GDM1 (cell line): ENCODE measurements around the gene IL15RA.
A peak's percentile ranks its signal among the peaks of the same experiment; 100 is the strongest.
"Not testable (repeated sequence)": the region's sequence is repeated elsewhere in the genome, so short reads cannot be mapped to it uniquely, and the experiment has no call there.

Experiments
- DNase-seq: peaks from one replicate; lab custom pipeline; 2025; lab: John Stamatoyannopoulos, UW

The IL15RA gene

DNA sequence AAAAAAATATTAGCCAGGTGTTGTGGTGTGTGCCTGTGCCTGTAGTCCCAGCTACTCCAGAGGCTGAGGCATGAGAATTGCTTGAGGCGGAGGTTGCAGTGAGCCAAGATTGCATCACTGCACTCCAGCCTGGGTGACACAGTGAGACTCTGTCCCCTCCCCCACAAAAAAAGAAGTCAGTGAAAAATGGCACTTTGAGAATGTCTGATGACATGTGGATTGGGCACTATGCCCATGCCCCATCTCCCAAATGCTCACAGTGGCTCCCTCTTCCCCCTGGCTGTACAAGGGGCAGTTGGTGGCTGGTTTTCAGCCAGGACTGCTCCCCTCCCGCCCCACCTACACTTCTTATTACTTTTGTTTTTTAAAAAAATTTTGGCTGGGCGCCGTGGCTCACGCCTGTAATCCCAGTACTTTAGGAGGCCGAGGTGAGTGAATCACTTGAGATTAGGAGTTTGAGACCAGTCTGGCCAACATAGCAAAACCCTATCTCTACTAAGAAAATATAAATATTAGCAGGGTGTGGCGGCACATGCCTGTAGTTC is 26.1 kb downstream of the IL15RA start:
- DNase-seq = no peak

GRCh38 chr10:5949009-5949759 is 28.2 kb downstream of the IL15RA start:
- DNase-seq = peak; percentile 37

DNA sequence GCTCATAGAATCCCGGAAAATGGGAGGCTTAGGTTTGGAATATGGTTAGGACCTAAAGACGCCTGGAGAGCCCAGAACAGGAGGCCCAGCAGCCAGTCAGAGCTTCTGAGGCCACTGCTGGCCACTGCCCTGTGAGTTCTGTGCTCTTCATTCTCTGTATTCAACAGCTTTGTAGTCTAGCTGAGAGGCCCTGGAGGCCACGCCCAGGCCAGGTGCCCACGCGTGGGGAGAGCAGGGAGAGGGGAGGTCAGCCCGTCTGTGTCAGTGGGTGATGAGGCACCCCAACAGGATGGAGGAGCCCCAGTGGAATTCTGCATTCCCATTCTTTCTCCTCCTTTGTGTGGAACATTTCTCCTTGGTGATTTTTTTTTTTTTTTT is 29.1 kb downstream of the IL15RA start:
- DNase-seq = no peak

DNA sequence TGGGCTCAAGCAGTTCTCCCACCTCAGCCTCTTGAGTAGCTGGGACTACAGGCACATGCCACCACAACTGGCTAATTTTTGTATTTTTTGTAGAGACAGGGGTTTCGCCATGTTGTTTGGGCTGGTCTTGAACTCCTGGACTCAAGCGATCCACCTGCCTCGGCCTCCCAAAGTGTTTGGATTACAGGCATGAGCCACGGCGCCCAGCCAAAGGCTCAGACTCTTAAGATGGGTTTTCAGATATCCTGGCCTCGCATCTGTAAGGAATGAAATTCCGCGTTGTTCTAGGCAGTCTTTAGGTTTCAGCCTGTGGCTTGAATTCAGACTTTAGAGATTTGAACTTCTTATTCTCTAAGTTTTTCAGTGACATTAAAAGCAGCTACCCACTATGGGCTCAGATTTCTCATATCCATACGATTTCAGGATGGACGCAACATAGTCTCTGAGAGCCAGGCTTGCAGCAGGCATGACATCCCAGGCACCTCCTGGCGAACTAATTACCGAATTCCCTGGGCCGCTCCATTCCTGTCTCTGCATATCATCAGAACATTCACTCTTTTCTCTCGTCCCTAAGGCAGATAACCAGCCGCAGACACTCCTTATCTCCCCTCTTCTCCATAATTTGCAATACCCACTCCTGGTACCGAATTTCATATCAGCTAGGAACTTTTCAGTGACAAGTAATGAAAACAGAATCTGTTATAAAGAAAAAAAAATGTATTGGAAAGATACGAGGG is 29.7 kb downstream of the IL15RA start:
- no peak for DNase-seq

DNA sequence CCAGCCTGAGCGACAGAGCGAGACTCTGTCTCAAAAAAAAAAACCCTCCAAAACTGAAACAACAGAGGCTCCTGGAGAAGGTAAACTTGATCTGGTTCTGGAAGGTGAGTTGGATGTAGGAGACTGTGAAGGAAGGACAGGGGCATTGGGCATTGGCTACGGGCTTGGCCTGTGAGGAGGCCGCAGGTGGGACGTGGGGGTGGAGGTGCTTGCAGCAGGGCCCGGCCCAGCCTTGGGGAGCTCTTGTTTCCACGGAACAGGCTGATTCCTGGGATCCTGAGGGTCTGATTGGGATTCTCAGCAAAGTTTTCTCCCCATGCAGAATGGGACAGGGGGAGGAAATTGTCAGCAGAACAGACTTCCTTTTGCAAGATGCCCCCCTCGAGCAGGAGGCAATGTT is 30.6 kb downstream of the IL15RA start:
- no peak for DNase-seq

GRCh38 chr10:5946419-5946775 is 30.9 kb downstream of the IL15RA start:
- DNase-seq = not testable (repeated sequence)

DNA sequence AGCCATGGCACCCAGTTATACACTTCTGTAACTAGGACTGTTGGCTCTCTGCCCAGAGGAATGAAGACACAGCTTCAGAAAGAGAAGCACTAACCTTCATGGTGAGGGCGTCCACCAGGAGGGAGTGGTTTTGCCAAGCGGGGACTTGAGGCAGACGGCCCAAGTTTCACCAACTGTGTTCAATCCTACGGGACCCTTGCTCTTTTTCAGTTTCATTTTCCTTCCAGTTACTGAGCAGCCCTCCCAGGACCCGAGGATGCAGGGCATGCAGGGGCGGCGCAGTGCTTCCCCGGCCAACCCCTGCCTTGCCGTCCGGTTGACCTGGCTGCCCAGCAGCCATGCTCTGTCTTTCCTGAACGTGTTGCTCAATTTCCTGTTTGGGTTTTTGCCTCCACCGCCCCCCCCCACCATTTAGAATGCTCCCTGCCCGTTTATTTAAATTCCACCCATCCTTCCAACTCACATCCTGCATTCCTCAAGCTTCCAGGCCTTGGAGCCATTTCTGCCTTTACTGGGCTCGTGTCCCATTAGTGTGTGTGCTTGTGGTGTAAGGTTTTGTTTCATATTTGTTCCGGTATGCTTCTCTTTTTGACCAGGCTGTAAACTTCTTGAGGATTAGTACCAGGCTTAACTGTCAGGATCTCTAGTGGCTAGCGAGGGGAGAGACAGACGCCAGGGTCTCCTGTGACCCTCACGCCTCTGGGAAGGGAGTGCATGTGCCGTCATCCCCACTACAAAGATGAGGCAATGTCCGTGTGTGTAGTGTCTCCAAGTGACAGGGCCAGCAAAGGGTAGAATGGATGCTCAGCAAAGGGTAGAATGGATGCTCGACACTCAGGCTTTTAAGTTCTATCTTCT is 31.6 kb downstream of the IL15RA start:
- no peak for DNase-seq

DNA sequence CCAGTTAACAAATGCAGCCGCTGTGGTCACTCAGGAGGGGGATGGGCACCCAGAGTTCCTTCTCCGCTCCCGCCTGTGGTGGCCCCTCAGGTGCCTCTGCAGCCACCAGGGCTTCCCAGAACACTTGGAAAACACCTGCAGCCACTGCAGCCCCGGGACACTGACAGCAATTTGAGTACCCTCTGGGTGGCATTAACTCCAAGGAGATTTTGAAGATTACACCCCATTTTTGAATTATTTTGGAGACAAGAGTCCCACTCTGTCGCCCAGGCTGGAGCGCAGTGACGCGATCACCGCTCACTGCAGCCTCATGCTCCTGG is 32.2 kb downstream of the IL15RA start:
- no peak for DNase-seq

GRCh38 chr10:5944389-5945189 is 32.8 kb downstream of the IL15RA start:
- no peak for DNase-seq

GRCh38 chr10:5943536-5943935 is 33.8 kb downstream of the IL15RA start:
- no peak for DNase-seq

DNA sequence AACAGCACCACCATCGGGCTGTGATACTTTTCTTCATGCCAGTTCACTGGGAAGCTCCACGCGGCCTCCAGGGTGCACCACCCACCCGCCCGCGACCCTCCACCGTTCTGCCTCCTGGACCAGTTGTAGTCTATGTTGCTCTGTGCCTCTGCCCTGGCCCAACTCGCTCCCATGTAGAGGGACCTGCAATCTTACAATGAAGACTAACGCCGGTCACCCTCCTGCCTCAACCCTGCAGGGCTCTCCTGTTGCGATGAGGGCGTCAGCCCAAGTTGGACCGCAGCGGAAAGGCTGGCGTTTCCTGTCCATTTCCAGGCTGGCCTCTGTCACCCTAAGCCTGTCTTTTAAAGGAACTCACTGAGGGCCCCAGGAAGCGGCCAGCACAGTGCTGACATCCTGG is 34.9 kb downstream of the IL15RA start:
- DNase-seq = no peak

GRCh38 chr10:5942001-5942400 is 35.3 kb downstream of the IL15RA start:
- DNase-seq = no peak

GRCh38 chr10:5941579-5941978 is 35.8 kb downstream of the IL15RA start:
- no peak for DNase-seq

DNA sequence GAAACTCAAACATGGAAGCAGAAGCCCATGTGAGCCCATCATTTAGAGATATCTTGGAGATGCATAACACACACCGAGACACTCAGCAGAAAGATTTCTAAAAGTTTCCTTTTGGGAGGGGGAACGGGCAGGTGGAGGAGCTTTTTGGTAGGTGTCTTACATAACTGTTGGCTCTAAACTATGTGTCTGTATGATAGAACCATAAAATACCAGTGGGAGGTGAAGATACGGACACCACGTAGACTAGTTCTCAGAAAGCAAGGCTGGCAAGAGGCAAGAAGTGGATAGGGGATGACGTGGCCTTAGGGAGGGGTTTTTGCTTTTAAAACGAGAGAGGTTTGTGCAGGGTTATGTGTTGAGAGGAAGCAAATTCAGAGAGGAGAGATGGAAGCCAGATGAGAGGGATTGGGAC is 36.5 kb downstream of the IL15RA start:
- DNase-seq = no peak

DNA sequence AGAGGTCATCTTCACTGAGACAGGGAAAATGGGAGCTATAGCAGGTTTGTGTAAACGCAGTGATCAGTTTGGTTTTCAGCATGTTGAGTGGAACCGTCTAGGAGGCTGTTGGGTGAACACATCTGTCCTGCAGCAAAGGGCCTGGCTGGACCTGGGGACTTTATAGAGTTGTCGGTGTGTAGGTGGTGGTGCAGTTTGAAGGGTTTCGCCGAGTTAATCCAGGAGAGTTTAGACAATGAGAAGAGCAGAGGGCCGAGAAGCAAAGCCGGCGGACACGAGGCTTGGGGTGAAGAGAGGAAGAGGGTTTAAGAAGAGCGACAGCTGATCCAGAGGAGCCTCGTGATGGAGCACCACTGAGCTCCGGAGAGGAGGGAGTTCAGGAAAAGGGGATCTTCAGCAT is 39.1 kb downstream of the IL15RA start:
- no peak for DNase-seq

- no peak for DNase-seq
Observed at GRCh38 chr10:5937016-5937415, 40.3 kb downstream of the IL15RA start.

GRCh38 chr10:5935628-5936027 is 41.7 kb downstream of the IL15RA start:
- no peak for DNase-seq

DNA sequence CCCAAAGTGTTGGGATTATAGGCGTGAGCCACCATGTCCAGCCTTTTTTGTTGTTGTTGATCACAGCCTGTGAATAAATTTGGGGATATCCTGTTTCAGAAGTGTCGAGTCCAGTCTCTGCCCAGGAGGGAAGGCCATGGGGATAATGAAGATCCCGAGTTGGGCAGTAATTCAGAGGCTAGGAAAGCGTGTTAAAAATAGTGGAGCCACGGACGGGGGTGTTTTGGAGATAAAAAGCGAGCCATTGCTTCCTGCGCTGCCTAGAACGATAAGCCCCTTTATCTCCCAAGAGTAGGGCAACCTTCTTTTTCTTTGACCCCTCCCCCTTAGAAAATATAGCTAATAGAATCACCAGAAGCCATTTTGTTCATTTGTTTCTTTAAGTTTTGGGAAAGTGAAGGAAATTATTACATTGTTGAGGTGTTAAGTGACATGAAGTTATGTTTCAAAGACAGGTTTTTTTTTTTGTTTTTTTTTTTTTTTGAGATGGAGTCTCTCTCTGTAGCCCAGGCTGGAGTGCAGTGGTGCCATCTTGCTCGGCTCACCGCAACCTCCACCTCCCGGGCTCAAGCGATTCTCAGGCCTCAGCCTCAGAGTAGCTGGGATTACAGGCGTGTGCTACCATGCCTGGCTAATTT is 43.3 kb downstream of the IL15RA start:
- no peak for DNase-seq

DNA sequence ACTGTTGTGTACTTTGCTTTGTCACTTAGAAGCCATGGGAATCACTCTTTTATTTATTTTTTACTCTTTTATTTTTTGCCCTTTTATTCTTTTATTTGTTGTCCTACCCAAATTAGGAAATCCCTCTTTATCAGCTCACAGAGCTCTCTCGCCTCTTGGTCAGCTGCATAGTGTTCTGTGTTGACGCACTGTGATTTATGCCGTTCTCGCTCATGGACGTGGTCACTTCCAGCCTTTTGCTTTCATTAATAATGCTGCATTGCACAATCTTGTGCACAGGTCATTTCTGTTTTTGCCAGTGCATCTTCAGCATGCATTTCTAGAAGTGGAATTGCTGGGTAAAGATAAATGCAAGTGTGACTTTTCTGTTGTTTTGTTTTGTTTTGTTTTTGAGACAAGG is 45.0 kb downstream of the IL15RA start:
- no peak for DNase-seq

DNA sequence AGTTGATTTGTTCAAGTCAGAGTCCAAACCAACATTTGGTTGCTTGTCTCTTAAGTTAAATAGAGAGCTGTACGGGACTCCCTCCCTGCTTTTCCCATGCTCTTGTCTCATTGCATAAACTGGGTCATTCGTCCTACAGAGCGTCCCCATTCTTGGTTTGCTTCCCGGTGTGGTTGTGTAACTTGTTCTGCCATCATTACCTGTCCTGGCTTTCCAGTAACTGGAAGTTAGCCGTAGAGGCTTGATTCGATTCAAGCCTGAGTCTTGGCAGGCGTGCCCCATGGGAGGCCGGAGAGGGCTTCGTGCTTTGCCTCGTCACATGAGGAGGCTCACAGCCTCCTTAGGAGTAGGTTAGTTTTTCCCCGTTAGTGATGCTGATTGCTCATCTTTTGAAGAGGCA is 47.1 kb downstream of the IL15RA start:
- no peak for DNase-seq

GRCh38 chr10:5929442-5929841 is 47.9 kb downstream of the IL15RA start:
- no peak for DNase-seq
